DMS79 (cell line): ENCODE data around the gene CSTF1.

ENCODE experiments used
- DNase-seq: peaks from one replicate; lab custom pipeline; 2025; lab: John Stamatoyannopoulos, UW

The CSTF1 gene

GRCh38 chr20:56392132-56392880, at the start of gene CSTF1, which contains the start of gene AURKA:
TSS of gene CSTF1 (plus strand) at chr20:56392645. CDS start at chr20:56395553, 2,908 bp downstream.
TSS of gene AURKA (minus strand) at chr20:56392215. CDS start at chr20:56388197, 4,018 bp downstream.
- peak; percentile 100 for DNase-seq

GRCh38 chr20:56342783-56343182, 49.7 kb upstream of the CSTF1 start:
- no peak for DNase-seq

- DNase-seq: no peak
Observed at GRCh38 chr20:56343861-56344381, 48.5 kb upstream of the CSTF1 start.

- DNase-seq: no peak
Observed at GRCh38 chr20:56345911-56346310, 46.5 kb upstream of the CSTF1 start.

GRCh38 chr20:56347628-56348304, 44.7 kb upstream of the CSTF1 start:
- DNase-seq: no peak

- no peak for DNase-seq
Observed at GRCh38 chr20:56348305-56348693, 44.1 kb upstream of the CSTF1 start.

- DNase-seq: no peak
Observed at GRCh38 chr20:56348746-56349145, 43.7 kb upstream of the CSTF1 start.

- DNase-seq: no peak
Observed at GRCh38 chr20:56350842-56351241, 41.6 kb upstream of the CSTF1 start.

- no peak for DNase-seq
Observed at GRCh38 chr20:56352345-56353055, 39.9 kb upstream of the CSTF1 start.

- DNase-seq: no peak
Observed at GRCh38 chr20:56353356-56353755, 39.1 kb upstream of the CSTF1 start.

- no peak for DNase-seq
Observed at GRCh38 chr20:56358070-56358469, 34.4 kb upstream of the CSTF1 start.

GRCh38 chr20:56358600-56359211, 33.7 kb upstream of the CSTF1 start, which contains the start of gene FAM210B:
TSS of gene FAM210B (plus strand) at chr20:56358974. CDS start at chr20:56359006, 32 bp downstream.
- peak; percentile 60 for DNase-seq

GRCh38 chr20:56359212-56360132, 33.0 kb upstream of the CSTF1 start:
- DNase-seq: peak; percentile 55

- DNase-seq: peak; percentile 22
Observed at GRCh38 chr20:56360133-56360907, 32.1 kb upstream of the CSTF1 start.

- DNase-seq: peak; percentile 30
Observed at GRCh38 chr20:56360908-56361205, 31.6 kb upstream of the CSTF1 start.

GRCh38 chr20:56361900-56362299, 30.5 kb upstream of the CSTF1 start:
- DNase-seq: no peak

- DNase-seq: no peak
Observed at GRCh38 chr20:56362833-56363413, 29.5 kb upstream of the CSTF1 start.

GRCh38 chr20:56363491-56363890, 29.0 kb upstream of the CSTF1 start:
- no peak for DNase-seq

- no peak for DNase-seq
Observed at GRCh38 chr20:56368351-56369134, 23.9 kb upstream of the CSTF1 start.
